ENCODE data around the gene LHPP.

GRCh38 chr10:124626759-124627380 is 165.2 kb downstream of the LHPP start:
- TF ChIP-seq CTCF (IDR thresholded peaks at IDR 0.05 in 8 of 11, conservative IDR thresholded peaks at IDR 0.05 in 3 of 11) (peak in 3 of 11 experiments; percentile 12 to 19 (median 13)), POLR2AphosphoS5 (IDR thresholded peaks at IDR 0.05) (peak; percentile 73 to 80 (median 74)), POLR2A (IDR thresholded peaks at IDR 0.05) (no peak)

Measured in spleen (tissue), 7 donors.